Measurements from ENCODE around the gene NOTO.

The NOTO gene

DNA sequence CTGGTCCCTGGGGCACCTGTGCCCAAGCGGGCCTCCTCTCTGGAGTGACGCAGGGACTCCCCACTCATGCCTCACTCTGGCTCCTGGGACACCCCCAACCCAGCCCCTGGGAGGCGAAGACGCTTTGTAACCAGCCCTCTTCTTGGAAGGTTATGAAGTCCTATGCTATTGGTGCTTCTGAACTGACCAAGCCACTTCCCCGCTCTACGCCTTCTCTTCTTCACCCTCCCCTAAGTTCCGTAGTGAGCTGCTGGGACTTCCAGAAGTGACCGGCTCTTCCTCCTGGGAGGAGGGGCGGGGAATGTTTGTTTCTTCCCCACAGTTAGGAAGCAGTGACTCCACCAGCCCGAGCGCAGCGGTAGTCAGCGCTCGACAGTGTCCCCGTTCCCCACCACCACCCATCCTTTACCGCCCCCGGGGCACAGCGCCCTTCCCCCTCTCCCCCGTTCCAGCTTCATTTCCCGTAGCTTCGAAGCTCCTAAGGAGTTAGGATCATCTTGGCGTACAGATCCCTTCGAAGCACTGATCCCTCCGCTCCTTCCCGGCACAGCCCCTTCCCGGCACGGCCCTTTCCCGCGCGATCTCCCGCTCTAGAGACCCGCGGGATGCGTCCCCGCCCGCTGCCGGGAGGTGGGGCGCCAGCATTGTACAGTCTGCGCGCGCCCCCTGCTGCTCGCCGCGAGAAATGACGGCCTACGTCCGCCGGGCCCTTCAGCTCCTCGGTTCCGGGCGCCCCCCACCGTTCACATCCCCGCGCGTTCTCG is 25.3 kb upstream of the NOTO start (continued):
- TF ChIP-seq ZNF658 (tag by site-specific recombination; IDR thresholded peaks at IDR 0.05), result no peak
- TF ChIP-seq ZNF626 (tag by site-specific recombination; IDR thresholded peaks at IDR 0.05), result no peak
- TF ChIP-seq, protein P1, sequence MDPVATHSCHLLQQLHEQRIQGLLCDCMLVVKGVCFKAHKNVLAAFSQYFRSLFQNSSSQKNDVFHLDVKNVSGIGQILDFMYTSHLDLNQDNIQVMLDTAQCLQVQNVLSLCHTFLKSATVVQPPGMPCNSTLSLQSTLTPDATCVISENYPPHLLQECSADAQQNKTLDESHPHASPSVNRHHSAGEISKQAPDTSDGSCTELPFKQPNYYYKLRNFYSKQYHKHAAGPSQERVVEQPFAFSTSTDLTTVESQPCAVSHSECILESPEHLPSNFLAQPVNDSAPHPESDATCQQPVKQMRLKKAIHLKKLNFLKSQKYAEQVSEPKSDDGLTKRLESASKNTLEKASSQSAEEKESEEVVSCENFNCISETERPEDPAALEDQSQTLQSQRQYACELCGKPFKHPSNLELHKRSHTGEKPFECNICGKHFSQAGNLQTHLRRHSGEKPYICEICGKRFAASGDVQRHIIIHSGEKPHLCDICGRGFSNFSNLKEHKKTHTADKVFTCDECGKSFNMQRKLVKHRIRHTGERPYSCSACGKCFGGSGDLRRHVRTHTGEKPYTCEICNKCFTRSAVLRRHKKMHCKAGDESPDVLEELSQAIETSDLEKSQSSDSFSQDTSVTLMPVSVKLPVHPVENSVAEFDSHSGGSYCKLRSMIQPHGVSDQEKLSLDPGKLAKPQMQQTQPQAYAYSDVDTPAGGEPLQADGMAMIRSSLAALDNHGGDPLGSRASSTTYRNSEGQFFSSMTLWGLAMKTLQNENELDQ (tag by site-specific recombination; IDR thresholded peaks at IDR 0.05; ENCODE audit: low read depth), result no peak
- TF ChIP-seq, protein P2, sequence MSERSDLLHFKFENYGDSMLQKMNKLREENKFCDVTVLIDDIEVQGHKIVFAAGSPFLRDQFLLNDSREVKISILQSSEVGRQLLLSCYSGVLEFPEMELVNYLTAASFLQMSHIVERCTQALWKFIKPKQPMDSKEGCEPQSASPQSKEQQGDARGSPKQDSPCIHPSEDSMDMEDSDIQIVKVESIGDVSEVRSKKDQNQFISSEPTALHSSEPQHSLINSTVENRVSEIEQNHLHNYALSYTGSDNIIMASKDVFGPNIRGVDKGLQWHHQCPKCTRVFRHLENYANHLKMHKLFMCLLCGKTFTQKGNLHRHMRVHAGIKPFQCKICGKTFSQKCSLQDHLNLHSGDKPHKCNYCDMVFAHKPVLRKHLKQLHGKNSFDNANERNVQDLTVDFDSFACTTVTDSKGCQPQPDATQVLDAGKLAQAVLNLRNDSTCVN (tag by site-specific recombination; optimal IDR thresholded peaks at IDR 0.05), result peak; percentile 92
- TF ChIP-seq, protein P3, sequence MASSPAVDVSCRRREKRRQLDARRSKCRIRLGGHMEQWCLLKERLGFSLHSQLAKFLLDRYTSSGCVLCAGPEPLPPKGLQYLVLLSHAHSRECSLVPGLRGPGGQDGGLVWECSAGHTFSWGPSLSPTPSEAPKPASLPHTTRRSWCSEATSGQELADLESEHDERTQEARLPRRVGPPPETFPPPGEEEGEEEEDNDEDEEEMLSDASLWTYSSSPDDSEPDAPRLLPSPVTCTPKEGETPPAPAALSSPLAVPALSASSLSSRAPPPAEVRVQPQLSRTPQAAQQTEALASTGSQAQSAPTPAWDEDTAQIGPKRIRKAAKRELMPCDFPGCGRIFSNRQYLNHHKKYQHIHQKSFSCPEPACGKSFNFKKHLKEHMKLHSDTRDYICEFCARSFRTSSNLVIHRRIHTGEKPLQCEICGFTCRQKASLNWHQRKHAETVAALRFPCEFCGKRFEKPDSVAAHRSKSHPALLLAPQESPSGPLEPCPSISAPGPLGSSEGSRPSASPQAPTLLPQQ (tag by site-specific recombination; IDR thresholded peaks at IDR 0.05), result peak; percentile 63
- peak; percentile 99 for TF ChIP-seq KLF16 (tag by site-specific recombination; IDR thresholded peaks at IDR 0.05)
- peak; percentile 61 for TF ChIP-seq KLF9 (tag by site-specific recombination; IDR thresholded peaks at IDR 0.05; ENCODE audit: low read depth)
- peak; percentile 88 for TF ChIP-seq ZNF341 (tag by site-specific recombination; IDR thresholded peaks at IDR 0.05; ENCODE audit: low read depth)
- peak; percentile 77 for TF ChIP-seq ZSCAN30 (tag by site-specific recombination; IDR thresholded peaks at IDR 0.05)
- TF ChIP-seq ZEB2 (tag by site-specific recombination; IDR thresholded peaks at IDR 0.05), result peak; percentile 84
- TF ChIP-seq ZNF391 (tag by site-specific recombination; IDR thresholded peaks at IDR 0.05; ENCODE audit: borderline replicate concordance, low read depth), result peak; percentile 45; the same call in 1 of the 2 replicates
- TF ChIP-seq MEIS1 (CRISPR knock-in tag; IDR thresholded peaks at IDR 0.05; ENCODE audit: borderline replicate concordance), result no peak
- peak; percentile 91 for TF ChIP-seq ZBTB17 (tag by site-specific recombination; IDR thresholded peaks at IDR 0.05)
- no peak for TF ChIP-seq ZNF416 (tag by site-specific recombination; IDR thresholded peaks at IDR 0.05)
- no peak for TF ChIP-seq SCRT1 (tag by site-specific recombination; IDR thresholded peaks at IDR 0.05; ENCODE audit: borderline replicate concordance)
- 0 out of 2 replicates have a peak, but pooled peaks have one; percentile 34 for TF ChIP-seq ZFP69B (tag by site-specific recombination; IDR thresholded peaks at IDR 0.05)
- TF ChIP-seq, protein P4, sequence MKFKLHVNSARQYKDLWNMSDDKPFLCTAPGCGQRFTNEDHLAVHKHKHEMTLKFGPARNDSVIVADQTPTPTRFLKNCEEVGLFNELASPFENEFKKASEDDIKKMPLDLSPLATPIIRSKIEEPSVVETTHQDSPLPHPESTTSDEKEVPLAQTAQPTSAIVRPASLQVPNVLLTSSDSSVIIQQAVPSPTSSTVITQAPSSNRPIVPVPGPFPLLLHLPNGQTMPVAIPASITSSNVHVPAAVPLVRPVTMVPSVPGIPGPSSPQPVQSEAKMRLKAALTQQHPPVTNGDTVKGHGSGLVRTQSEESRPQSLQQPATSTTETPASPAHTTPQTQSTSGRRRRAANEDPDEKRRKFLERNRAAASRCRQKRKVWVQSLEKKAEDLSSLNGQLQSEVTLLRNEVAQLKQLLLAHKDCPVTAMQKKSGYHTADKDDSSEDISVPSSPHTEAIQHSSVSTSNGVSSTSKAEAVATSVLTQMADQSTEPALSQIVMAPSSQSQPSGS (tag by site-specific recombination; IDR thresholded peaks at IDR 0.05; ENCODE audit: low read depth), result no peak
- TF ChIP-seq KLF10 (tag by site-specific recombination; IDR thresholded peaks at IDR 0.05), result peak; percentile 38; the same call in 1 of the 2 replicates
- TF ChIP-seq, protein P5, sequence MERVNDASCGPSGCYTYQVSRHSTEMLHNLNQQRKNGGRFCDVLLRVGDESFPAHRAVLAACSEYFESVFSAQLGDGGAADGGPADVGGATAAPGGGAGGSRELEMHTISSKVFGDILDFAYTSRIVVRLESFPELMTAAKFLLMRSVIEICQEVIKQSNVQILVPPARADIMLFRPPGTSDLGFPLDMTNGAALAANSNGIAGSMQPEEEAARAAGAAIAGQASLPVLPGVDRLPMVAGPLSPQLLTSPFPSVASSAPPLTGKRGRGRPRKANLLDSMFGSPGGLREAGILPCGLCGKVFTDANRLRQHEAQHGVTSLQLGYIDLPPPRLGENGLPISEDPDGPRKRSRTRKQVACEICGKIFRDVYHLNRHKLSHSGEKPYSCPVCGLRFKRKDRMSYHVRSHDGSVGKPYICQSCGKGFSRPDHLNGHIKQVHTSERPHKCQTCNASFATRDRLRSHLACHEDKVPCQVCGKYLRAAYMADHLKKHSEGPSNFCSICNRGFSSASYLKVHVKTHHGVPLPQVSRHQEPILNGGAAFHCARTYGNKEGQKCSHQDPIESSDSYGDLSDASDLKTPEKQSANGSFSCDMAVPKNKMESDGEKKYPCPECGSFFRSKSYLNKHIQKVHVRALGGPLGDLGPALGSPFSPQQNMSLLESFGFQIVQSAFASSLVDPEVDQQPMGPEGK (tag by site-specific recombination; IDR thresholded peaks at IDR 0.05), result peak; percentile 93
- peak; percentile 29; the same call in 1 of the 2 replicates for TF ChIP-seq ZNF777 (tag by site-specific recombination; IDR thresholded peaks at IDR 0.05; ENCODE audit: borderline replicate concordance)
- TF ChIP-seq KLF7 (tag by site-specific recombination; IDR thresholded peaks at IDR 0.05; ENCODE audit: borderline replicate concordance), result 0 out of 2 replicates have a peak, but pooled peaks have one; percentile 27
- TF ChIP-seq ZBTB8A (tag by site-specific recombination; IDR thresholded peaks at IDR 0.05), result peak; percentile 67
- TF ChIP-seq, protein P6, sequence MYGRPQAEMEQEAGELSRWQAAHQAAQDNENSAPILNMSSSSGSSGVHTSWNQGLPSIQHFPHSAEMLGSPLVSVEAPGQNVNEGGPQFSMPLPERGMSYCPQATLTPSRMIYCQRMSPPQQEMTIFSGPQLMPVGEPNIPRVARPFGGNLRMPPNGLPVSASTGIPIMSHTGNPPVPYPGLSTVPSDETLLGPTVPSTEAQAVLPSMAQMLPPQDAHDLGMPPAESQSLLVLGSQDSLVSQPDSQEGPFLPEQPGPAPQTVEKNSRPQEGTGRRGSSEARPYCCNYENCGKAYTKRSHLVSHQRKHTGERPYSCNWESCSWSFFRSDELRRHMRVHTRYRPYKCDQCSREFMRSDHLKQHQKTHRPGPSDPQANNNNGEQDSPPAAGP (tag by site-specific recombination; IDR thresholded peaks at IDR 0.05), result peak; percentile 91
- no peak for TF ChIP-seq ZNF223 (tag by site-specific recombination; IDR thresholded peaks at IDR 0.05)
- TF ChIP-seq, protein P7, sequence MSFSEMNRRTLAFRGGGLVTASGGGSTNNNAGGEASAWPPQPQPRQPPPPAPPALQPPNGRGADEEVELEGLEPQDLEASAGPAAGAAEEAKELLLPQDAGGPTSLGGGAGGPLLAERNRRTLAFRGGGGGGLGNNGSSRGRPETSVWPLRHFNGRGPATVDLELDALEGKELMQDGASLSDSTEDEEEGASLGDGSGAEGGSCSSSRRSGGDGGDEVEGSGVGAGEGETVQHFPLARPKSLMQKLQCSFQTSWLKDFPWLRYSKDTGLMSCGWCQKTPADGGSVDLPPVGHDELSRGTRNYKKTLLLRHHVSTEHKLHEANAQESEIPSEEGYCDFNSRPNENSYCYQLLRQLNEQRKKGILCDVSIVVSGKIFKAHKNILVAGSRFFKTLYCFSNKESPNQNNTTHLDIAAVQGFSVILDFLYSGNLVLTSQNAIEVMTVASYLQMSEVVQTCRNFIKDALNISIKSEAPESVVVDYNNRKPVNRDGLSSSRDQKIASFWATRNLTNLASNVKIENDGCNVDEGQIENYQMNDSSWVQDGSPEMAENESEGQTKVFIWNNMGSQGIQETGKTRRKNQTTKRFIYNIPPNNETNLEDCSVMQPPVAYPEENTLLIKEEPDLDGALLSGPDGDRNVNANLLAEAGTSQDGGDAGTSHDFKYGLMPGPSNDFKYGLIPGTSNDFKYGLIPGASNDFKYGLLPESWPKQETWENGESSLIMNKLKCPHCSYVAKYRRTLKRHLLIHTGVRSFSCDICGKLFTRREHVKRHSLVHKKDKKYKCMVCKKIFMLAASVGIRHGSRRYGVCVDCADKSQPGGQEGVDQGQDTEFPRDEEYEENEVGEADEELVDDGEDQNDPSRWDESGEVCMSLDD (tag by site-specific recombination; IDR thresholded peaks at IDR 0.05), result peak; percentile 83; the same call in 1 of the 2 replicates

Measured in HEK293 (cell line).